ENCODE results near the gene GPRC5C. TPM values are rescaled to one million over a fixed set of nuclear protein-coding genes. Genes with fewer than 3 reads are reported as not detected.

Gene GPRC5C
- total and polyA plus RNA-seq, 2 of the 8 experiments (the other 6 are each of a cell fraction or from before 2014, with no cell fraction given): 18.3 to 55.8 TPM

- DNase-seq (ENCODE audit: low read depth in 1 of 2, low spot score in 2 of 2) (no peak), FAIRE-seq (no peak)
- H3K56ac ChIP-seq (replicated peaks; ENCODE audit: insufficient read length, low read depth, low read length): no peak overlapping the region
- H3K14ac ChIP-seq (ENCODE audit: insufficient read length): no peak overlapping the region
- CTCF ChIA-PET (ENCODE audit: partially characterized antibody): interaction anchor here (0.6 to 8.4 kb wide), 8 partner anchors 9 to 148 kb away, joined by 3 to 93 read pairs (median 4); no protein-coding TSS in a partner anchor
- no peak overlapping the region for H2BK12ac ChIP-seq (ENCODE audit: low read depth, low read length)
- no peaks in the 10 kb centered on the region for H3K79me1 ChIP-seq (ENCODE audit: low read depth, low read length)
- H4K5ac ChIP-seq (ENCODE audit: insufficient read length, low read depth, low read length): no peak overlapping the region
- no peak overlapping the region for H3K9ac ChIP-seq (replicated peaks in 1 of 4; ENCODE audit: extremely low read depth in 1 of 4, low read depth in 3 of 4, low read length in 3 of 4)
- H3K27me3 ChIP-seq (replicated peaks in 1 of 4; ENCODE audit: control insufficient read depth in 3 of 4, extremely low read depth in 1 of 4, insufficient read depth in 3 of 4, low read length in 3 of 4): no peaks in the 10 kb centered on the region
- no peak overlapping the region for H2BK5ac ChIP-seq (ENCODE audit: low read depth, low read length)
- H3K4me2 ChIP-seq (ENCODE audit: insufficient read depth in 1 of 2, low read depth in 2 of 2, low read length in 2 of 2): no peak overlapping the region
- no peaks in the 10 kb centered on the region for H3K79me2 ChIP-seq (ENCODE audit: control insufficient read depth in 1 of 2, insufficient read depth in 2 of 2, low read length in 2 of 2)
- H4K20me1 ChIP-seq (replicated peaks in 1 of 2; ENCODE audit: control insufficient read depth in 1 of 2, insufficient read depth in 2 of 2, low read length in 2 of 2): peaks cover 0 to 2% of the 10 kb centered on the region in 2 experiments
- H2AFZ ChIP-seq (ENCODE audit: low read length): no peak overlapping the region
- no peak overlapping the region; the same call in 1 of the 2 replicates for H4K8ac ChIP-seq (ENCODE audit: extremely low read depth, insufficient read depth, low read length)
- H3K23ac ChIP-seq (ENCODE audit: insufficient read length): no peak overlapping the region
- H2AK5ac ChIP-seq (ENCODE audit: low read depth, low read length): no peak overlapping the region
- no peak overlapping the region for H3K18ac ChIP-seq (ENCODE audit: extremely low read depth, low read length)
- no peak overlapping the region for H2BK120ac ChIP-seq (replicated peaks; ENCODE audit: low read depth, low read length)
- H3K36me3 ChIP-seq (ENCODE audit: control insufficient read depth in 2 of 4, insufficient read depth in 4 of 4, low read length in 3 of 4): peaks cover 0 to 6% (median 0%) of the 10 kb centered on the region in 4 experiments; a peak in 1 of 8 replicates
- no peaks in the 10 kb centered on the region; the same call in 1 of the 2 replicates for H3K23me2 ChIP-seq (ENCODE audit: low read depth, low read length)
- H2BK20ac ChIP-seq (ENCODE audit: low read length): no peak overlapping the region
- no peaks in the 10 kb centered on the region for H3K9me3 ChIP-seq (ENCODE audit: insufficient read depth in 2 of 2, low read depth in 1 of 2, low read length in 1 of 2)
- H2BK15ac ChIP-seq (ENCODE audit: low read length): no peak overlapping the region
- POLR2A ChIA-PET (ENCODE audit: partially characterized antibody): interaction anchor here (0.7 to 2.5 kb wide), 3 partner anchors 13 to 59 kb away, joined by 3 to 7 read pairs (median 3); no protein-coding TSS in a partner anchor
- WGBS, 2 experiments (ENCODE audit: extremely low coverage in 1 of 2, insufficient coverage in 1 of 2, insufficient read length in 1 of 2, insufficient replicate concordance in 2 of 2, low coverage in 1 of 2, low lambda C conversion rate in 2 of 2, missing lambda C conversion rate in 1 of 2): 89% methylated on average over 29 of the region's 31 CpGs; no CpG with 5 or more reads in 1 of the 2 experiments
- no peak overlapping the region for H3K4me3 ChIP-seq (ENCODE audit: extremely low read depth in 1 of 4, insufficient read depth in 2 of 4, low read depth in 3 of 4, low read length in 4 of 4)
- no peak overlapping the region for H3K4ac ChIP-seq (replicated peaks; ENCODE audit: insufficient read length, low read depth, low read length)
- H3K4me1 ChIP-seq (replicated peaks in 1 of 4; ENCODE audit: control insufficient read depth in 3 of 4, insufficient read depth in 4 of 4, low read length in 3 of 4): peaks cover 0 to 26% (median 18%) of the 10 kb centered on the region in 4 experiments; a peak in 6 of 7 replicates
- H3K27ac ChIP-seq (ENCODE audit: low read depth, low read length): no peak overlapping the region
- no peak overlapping the region for H4K91ac ChIP-seq (replicated peaks; ENCODE audit: insufficient read length, low read length)
- TF ChIP-seq HDAC2 (IDR thresholded peaks at IDR 0.05; ENCODE audit: borderline replicate concordance in 1 of 2, low read depth in 2 of 2, low read length in 2 of 2) (no peak), ZNF274 (IDR thresholded peaks at IDR 0.05; ENCODE audit: borderline replicate concordance, extremely low read depth, low read length) (no peak), GTF2F1 (IDR thresholded peaks at IDR 0.05; ENCODE audit: borderline replicate concordance, low read depth, low read length) (no peak), HDAC6 (IDR thresholded peaks at IDR 0.05; ENCODE audit: low read depth, low read length) (no peak), CHD2 (IDR thresholded peaks at IDR 0.05; ENCODE audit: low read length) (no peak), CEBPB (IDR thresholded peaks at IDR 0.05; ENCODE audit: low read depth, low read length) (no peak), JUN (IDR thresholded peaks at IDR 0.05; ENCODE audit: low read depth, low read length) (no peak), PHF8 (conservative IDR thresholded peaks at IDR 0.05; ENCODE audit: low read depth, low read length) (no peak), KDM1A (IDR thresholded peaks at IDR 0.05; ENCODE audit: borderline replicate concordance, low read length) (no peak), EGR1 (IDR thresholded peaks at IDR 0.05; ENCODE audit: borderline replicate concordance, low read depth, low read length) (no peak), SIX5 (IDR thresholded peaks at IDR 0.05; ENCODE audit: low read depth, low read length) (no peak), SP4 (IDR thresholded peaks at IDR 0.05; ENCODE audit: low read length) (no peak)
Observed at GRCh38 chr17:74446551-74447500, 14.9 kb downstream of the GPRC5C start.
